Epithelial cell of esophagus (primary cell): Measurements from ENCODE around the gene TRIM34.
"Not testable (repeated sequence)": the region's sequence is repeated elsewhere in the genome, so short reads cannot be mapped to it uniquely, and the experiment has no call there.

ENCODE experiments used
- DNase-seq: peaks from one replicate; pipeline ENCODE4 v3.0.0; 2010; ENCODE audit warnings: low read depth
- H3K4me3 ChIP-seq: 2 replicates; pipeline ENCODE4 v1.5.1; 2011; ENCODE audit warnings: mild to moderate bottlenecking, low read length, control low read depth
- TF ChIP-seq, protein P1 (sequence below): IDR thresholded peaks from 2 replicates; pipeline ENCODE4 v1.5.1; 2011; ENCODE audit warnings: low read depth, mild to moderate bottlenecking, low read length, control low read depth, inconsistent platforms; ENCODE audit not compliant: insufficient read depth; ENCODE audit errors: missing control alignments

Gene TRIM34

DNA sequence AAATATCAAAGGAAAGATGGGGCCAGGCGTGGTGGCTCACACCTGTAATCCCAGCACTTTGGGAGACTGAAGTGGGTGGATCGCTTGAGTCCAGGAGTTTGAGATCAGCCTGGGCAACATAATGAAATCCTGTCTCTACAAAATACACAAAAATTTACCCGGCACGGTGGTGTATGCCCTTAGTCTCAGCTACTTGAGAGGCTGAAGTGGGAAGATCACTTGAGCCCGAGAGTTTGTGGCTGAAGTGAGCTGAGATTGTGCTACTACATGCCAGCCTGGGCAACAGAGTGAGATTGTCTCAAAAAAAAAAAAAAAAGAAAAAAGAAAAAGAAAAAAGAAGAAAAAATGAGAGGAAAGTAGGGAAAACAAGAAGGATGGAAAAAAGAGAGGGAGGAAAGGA, 32.2 kb upstream of the TRIM34 start:
- no peak for DNase-seq
- no peak overlapping the region for H3K4me3 ChIP-seq
- TF ChIP-seq, protein P1, sequence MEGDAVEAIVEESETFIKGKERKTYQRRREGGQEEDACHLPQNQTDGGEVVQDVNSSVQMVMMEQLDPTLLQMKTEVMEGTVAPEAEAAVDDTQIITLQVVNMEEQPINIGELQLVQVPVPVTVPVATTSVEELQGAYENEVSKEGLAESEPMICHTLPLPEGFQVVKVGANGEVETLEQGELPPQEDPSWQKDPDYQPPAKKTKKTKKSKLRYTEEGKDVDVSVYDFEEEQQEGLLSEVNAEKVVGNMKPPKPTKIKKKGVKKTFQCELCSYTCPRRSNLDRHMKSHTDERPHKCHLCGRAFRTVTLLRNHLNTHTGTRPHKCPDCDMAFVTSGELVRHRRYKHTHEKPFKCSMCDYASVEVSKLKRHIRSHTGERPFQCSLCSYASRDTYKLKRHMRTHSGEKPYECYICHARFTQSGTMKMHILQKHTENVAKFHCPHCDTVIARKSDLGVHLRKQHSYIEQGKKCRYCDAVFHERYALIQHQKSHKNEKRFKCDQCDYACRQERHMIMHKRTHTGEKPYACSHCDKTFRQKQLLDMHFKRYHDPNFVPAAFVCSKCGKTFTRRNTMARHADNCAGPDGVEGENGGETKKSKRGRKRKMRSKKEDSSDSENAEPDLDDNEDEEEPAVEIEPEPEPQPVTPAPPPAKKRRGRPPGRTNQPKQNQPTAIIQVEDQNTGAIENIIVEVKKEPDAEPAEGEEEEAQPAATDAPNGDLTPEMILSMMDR, result no peak

DNA sequence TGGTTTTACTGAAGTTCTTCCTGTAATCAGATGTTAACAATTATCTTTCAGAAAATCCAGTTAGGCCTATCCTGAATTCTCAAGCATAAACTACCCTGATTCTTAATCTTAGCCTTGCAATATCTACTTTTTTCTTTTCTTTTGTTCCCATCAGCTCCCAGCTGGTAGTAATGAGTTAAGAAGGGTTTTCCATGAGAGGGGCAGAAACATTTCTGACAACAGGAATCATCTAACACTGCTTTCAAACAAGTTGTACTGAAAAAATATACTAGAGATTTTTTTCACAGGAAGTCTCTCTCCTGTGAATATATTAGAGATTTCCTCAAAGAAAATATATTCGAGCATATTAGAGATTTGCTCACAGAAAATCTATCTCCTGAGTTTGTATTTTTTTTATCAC, 31.7 kb upstream of the TRIM34 start:
- TF ChIP-seq, protein P1, result no peak
- DNase-seq, result no peak
- no peak overlapping the region for H3K4me3 ChIP-seq

DNA sequence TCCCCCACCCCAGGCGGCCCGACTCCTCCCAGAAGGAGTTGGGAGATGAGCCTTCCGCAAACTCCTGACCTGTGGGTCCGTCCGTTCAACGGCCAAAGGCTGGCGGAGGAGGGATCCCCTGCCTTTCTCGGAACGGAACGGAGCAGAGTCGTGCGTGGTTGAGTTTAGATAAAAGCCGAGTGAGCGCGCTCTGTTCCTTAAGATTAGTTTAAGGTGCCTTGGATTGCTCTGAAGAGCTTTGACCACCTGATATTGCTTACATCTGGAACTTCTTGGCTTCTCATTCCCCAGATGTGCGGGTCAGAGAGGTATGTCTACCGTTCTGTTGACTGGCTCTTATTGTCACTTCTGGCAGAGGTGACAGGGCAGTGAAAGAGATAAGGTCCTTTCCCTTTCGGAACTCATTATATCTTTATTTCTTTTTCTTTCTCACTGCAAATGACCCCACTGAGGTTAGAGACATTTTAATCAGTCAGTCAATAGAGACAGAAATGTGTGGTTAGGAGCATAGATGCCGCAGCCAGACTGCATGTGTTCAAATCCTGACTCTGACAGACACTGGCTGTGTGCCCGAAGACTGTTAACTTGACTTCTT, 28.1 kb upstream of the TRIM34 start, which contains the start of gene TRIM6:
TSS of gene TRIM6 (plus strand) at position 31 of the 595 bp plus-strand sequence. CDS start at position 292, 261 bp downstream.
- TF ChIP-seq, protein P1, result no peak
- H3K4me3 ChIP-seq, result peak within 1 kb of the TSS; percentile 27
- peak; percentile 23 for DNase-seq

DNA sequence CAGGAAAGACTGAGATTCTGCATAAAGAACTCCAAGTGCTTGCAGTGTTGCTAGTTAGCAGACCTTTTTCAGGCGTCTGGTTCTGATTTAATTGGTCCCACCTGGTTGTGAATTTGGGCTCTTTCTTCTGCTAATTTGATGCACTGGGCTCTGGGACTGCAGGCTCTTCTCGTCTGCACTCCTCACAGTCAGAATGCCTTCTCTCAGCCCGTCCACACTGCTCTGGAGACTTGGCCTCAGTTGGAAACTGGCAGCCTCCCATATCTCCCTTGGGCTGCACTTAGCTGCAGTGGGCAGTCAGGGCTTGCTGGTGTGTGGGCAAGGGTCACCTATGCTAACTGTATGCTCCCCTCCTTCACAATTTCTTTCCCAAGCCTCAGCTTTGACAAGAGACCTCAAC, 26.8 kb upstream of the TRIM34 start:
- TF ChIP-seq, protein P1, result no peak
- no peak for DNase-seq
- H3K4me3 ChIP-seq, result no peak overlapping the region

DNA sequence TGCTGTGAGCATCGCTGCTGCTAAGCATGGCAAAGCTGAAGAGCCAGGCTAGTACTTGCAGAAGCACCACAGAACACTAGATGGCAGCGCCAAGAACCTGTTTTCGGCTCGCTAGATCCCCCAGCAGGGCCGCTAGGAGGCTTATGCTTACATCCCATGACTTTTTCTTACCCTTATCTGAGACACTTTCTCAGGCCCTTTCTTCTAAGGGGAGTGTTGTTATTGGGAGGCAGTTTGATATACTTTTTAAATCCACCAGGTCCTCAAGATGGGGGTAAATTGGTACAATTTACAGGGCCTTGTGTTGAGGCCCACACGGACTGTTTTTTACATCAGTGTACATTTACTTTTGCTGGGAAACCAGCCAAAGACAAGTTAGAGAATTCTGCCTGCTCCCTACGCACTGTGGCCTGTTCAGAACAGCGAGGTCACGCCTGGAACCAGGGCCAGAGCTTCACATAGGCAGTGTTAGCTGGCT, 24.4 kb upstream of the TRIM34 start:
- DNase-seq, result peak; percentile 90
- TF ChIP-seq, protein P1, result peak; percentile 95
- H3K4me3 ChIP-seq, result no peak overlapping the region

DNA sequence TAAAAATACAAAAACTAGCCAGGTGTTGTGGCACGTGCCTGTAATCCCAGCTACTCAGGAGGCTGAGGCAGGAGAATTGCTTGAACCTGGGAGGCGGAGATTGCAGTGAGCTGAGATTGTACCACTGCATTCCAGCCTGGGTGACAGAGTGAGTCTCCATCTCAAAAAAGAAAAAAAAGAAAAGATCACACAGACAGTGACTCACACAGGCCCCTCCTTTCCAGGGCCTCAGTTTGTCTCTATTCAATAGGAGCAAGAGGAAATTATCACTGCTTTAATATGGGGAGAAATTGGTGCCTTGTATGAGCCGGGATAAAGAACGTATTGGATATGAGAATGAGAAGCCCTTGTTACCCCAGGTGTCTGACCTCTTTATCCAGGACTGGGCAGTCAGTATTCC, 22.0 kb upstream of the TRIM34 start:
- not testable (repeated sequence) for H3K4me3 ChIP-seq
- peak; percentile 29 for DNase-seq

DNA sequence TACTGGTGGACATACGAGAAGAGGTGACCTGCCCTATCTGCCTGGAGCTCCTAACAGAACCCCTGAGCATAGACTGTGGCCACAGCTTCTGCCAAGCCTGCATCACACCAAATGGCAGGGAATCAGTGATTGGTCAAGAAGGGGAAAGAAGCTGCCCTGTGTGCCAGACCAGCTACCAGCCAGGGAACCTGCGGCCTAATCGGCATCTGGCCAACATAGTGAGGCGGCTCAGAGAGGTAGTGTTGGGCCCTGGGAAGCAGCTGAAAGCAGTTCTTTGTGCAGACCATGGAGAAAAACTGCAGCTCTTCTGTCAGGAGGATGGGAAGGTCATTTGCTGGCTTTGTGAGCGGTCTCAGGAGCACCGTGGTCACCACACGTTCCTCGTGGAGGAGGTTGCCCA, 21.5 kb upstream of the TRIM34 start:
- no peak for DNase-seq
- H3K4me3 ChIP-seq, result no peak overlapping the region
- TF ChIP-seq, protein P1, result no peak
